Gastrocnemius medialis (tissue), 4 donors: ENCODE measurements around the gene AHSP.

Experiments used
- POLR2A ChIP-seq, 2 donors: fragments of 450-650 bp; IDR thresholded peaks; one replicate each; pipeline ENCODE4 v1.6.1; 2017; ENCODE audit warnings: antibody characterized with exemption in 2 of 2, mild to moderate bottlenecking in 2 of 2, moderate library complexity in 2 of 2
- TF ChIP-seq, protein P1 (sequence below), 5 experiments: fragments of 450-650 bp in 3 of 5; fragments of 200-600 bp in 2 of 5; sonication (generic) in 2 of 5; IDR thresholded peaks in 4 of 5; conservative IDR thresholded peaks in 1 of 5; 1 replicate in 4 of 5; 2 replicates in 1 of 5; pipeline ENCODE4 v1.5.1; 2016 to 2019; ENCODE audit warnings: antibody characterized with exemption in 5 of 5, mild to moderate bottlenecking in 3 of 5, moderate library complexity in 3 of 5

DNA sequence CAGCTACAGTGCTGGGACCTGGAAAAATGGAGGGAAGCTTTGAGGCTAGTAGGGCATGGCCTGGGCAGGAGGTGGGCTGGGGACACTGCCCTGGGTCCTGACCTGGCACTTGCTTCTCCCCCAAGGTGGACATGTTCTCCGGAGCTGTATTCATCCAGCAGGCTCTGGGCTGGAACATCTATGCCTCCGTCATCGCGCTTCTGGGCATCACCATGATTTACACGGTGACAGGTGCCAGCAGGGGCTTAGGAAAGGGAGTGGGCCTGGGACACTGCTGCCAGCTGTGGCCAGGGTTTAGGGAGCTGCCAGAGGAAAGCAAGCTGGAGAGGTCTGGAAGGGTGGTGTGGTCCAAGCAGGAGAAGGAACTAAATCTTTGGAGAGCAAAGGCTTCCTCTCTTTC, 41.7 kb upstream of the AHSP start:
- TF ChIP-seq, protein P1, sequence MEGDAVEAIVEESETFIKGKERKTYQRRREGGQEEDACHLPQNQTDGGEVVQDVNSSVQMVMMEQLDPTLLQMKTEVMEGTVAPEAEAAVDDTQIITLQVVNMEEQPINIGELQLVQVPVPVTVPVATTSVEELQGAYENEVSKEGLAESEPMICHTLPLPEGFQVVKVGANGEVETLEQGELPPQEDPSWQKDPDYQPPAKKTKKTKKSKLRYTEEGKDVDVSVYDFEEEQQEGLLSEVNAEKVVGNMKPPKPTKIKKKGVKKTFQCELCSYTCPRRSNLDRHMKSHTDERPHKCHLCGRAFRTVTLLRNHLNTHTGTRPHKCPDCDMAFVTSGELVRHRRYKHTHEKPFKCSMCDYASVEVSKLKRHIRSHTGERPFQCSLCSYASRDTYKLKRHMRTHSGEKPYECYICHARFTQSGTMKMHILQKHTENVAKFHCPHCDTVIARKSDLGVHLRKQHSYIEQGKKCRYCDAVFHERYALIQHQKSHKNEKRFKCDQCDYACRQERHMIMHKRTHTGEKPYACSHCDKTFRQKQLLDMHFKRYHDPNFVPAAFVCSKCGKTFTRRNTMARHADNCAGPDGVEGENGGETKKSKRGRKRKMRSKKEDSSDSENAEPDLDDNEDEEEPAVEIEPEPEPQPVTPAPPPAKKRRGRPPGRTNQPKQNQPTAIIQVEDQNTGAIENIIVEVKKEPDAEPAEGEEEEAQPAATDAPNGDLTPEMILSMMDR (IDR thresholded peaks at IDR 0.05 in 4 of 5, conservative IDR thresholded peaks at IDR 0.05 in 1 of 5): no peak
- TF ChIP-seq POLR2A (IDR thresholded peaks at IDR 0.05): no peak
